ENCODE measurements around the gene ZGPAT.

ZGPAT gene

DNA sequence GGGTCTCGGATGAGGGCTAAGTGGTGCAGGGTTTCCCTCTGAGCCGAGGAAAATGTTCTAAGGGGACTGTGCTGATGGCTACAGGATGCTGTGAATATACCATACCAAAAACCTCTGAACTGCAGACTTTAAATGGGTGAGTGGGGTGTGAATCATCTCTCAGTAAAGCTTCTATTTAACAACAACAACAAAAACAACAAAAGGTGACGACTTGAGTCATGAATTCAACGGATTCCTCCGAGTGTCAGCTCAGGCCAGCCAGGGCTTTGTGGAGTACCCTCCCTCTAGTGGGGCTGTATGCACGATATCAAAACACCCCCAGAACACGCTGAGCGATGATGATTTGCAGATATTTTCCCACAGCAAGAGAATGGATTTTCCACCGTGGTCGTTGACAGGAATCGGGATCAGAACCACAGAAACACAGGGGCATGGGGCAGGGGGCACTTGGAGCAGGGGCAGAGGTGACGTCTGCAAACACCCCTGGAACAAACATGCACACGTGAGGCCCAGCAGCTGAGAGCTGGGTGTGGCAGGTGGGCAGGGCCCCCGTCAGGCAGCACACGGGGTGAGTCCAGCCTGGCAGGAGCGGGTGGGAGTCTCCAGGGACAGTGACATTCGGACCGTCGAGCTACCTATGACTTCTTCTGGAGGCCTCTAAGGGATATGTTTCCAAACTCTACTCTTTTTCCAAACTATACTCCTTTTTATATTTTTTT, 70.4 kb downstream of the ZGPAT start:
- no peak for DNase-seq (ENCODE audit: low read depth in 2 of 3, low spot score in 1 of 3)

DNA sequence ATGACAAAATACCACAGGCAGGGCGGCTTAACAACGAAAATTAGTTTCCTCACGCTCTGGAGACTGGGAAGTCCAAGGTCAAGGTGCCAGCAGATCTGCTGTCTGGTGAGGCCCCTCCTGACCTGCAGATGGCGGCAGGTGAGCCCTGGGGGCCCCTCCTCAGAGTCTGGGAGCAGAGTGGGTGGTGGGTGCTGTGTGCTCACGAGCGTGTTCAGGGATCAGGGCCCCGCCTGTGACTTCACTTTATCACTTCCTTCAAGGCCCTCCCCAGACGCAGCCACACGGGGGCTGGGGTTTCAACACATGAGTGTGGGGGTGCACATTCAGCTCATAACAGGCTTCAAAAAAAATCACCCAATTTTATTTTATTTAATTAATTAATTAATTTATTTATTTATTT, 71.0 kb downstream of the ZGPAT start:
- no peak for DNase-seq (ENCODE audit: low read depth in 2 of 3, low spot score in 1 of 3)

DNA sequence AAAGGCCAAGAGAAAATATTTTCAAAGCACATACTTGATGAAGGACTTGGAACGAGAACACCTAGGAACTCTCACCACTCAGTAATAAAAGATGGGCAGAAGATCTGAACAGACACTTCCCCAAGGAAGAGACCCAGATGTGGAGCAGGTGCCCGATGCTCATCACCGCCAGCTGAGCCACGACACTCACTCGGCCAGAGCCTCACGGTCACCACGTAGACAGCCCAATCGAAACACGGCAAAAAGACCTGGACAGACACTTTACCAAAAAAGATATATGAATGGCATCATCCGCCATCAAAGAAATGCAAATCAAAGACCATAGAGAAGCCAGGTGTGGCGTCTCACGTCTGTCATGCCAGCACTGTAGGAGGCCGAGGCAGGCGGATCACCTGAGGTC, 73.3 kb downstream of the ZGPAT start:
- DNase-seq (ENCODE audit: low read depth in 2 of 3, low spot score in 1 of 3): no peak

DNA sequence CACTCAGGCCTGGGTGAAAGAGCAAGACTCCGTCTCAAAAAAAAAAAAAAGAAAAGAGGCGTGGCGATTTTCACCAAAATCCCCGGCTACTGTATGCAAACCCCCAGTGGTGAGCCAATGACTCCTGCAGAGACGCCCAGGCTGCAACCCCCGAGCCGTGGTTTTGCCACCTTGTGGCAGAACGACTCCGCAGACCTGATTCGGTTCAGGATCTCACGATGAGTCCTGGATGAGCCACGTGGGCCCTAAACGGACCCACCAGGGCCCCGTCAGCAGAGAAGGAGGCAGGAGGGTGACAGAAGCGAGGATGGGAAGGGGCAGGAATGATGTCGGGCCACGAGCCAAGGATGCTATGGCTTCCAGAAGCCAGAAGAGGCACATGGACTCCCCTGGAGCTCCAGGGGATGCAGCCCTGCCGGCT, 74.2 kb downstream of the ZGPAT start:
- peak in 1 of 3 donors; percentile 23 for DNase-seq (ENCODE audit: low read depth in 2 of 3, low spot score in 1 of 3)

DNA sequence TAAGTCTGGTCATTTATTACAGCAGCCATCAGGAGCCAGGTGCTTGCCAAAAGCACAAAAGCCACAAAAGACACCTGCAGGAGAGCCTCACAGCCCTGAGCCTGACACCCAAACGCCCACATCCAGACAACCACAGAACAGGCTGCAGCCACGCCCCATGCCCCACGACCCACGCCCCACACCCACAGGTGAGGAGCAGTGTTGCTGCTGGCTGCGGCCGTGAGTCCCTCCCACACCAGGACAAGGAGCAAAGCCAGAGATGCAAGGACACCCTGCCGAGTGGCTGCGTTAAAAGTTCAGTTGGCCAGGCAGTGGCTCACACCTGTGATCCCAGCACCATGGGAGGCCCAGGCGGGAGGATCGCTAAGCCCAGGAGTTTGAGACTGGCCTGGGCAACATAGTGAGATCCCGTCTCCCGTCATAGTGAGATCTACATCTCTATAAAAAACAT, 74.7 kb downstream of the ZGPAT start:
- DNase-seq (ENCODE audit: low read depth in 2 of 3, low spot score in 1 of 3): no peak

DNA sequence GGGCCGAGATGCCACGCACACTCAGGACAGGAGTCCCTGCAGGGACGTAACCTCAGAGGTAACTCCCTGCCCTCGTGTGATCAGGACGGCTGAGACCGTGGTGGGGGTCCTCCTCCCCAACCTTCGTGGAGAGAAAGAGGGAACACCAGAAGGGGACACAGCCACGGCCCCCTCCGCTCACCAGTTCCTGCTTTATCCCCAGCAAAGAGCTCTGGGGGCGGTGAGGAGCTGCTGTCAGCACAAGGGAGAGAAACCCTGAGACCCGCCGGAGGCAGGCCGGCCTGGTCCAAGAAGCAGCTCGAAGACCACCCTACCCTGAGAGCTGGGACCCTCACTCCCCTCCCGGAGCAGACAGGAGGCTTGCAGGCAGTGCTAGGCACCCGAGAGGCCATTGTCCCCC, 76.1 kb downstream of the ZGPAT start:
- no peak for DNase-seq (ENCODE audit: low read depth in 2 of 3, low spot score in 1 of 3)

DNA sequence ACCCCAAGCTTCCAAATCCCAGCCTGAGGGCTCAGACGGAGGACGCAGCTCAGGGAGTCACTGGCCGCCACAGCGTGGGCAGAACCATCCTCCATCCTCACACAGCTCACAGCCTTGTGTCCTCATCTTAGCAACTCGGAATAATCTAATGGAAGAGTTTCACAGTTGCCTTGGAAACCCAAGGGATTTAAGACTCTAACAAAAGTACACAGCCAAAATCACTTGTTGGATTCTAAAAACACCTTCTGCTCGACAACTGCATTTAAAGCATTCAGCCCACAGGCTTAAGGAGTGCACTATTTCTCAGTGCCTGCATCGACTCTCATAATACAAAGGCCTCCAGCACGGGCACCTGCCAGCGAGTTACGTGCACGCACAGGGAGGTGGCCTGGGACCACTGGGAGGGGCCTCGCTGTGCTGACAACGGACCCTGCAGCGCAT, 77.9 kb downstream of the ZGPAT start:
- DNase-seq (ENCODE audit: low read depth in 2 of 3, low spot score in 1 of 3): no peak

All from stimulated activated CD4-positive, alpha-beta T cell treated with anti-CD3 and anti-CD28 coated beads, Interleukin-12 subunit alpha, Interleukin-12 subunit beta, amount 100 ng/mL, for 48 hours (primary cell).